SU-DHL-6 (cell line): Measurements from ENCODE around the gene SNX30.

Experiments
- CTCF ChIP-seq: fragments of 200-600 bp; sonication (generic); IDR thresholded peaks from one replicate; pipeline ENCODE4 v1.5.1; 2017; ENCODE audit warnings: antibody characterized with exemption, mild to moderate bottlenecking, low read length, moderate library complexity; ENCODE audit not compliant: insufficient read depth, poor library complexity, severe bottlenecking
- EZH2phosphoT487 ChIP-seq: fragments of 200-600 bp; sonication (generic), shearing (Covaris generic); conservative IDR thresholded peaks from 2 replicates; pipeline ENCODE4 v1.6.1; 2018; ENCODE audit warnings: mild to moderate bottlenecking, antibody characterized with exemption, low read length, moderate library complexity, mixed read lengths

GRCh38 chr9:112757282-112757883, 6.8 kb downstream of the SNX30 start:
- no peak for TF ChIP-seq CTCF
- no peak for TF ChIP-seq EZH2phosphoT487
